ENCODE measurements around the gene RXRA.

GRCh38 chr9:134436379-134436762 lies 110.1 kb downstream of the RXRA start:
- TF ChIP-seq CTCF (IDR thresholded peaks at IDR 0.05), result no peak
- no peak for TF ChIP-seq EP300 (IDR thresholded peaks at IDR 0.05; ENCODE audit: borderline replicate concordance in 1 of 2, low read depth in 1 of 2, low read length in 1 of 2)
